WTC11 (cell line): ENCODE measurements around the gene CTPS2. TPM values are rescaled to one million over a fixed set of nuclear protein-coding genes. Genes with fewer than 3 reads are reported as not detected.
"Not testable (repeated sequence)": the region's sequence is repeated elsewhere in the genome, so short reads cannot be mapped to it uniquely, and the experiment has no call there.

Experiments used
- ATAC-seq: fragments of 200-7000 bp; cut with Tn5 transposase; 2 replicates; pipeline ENCODE4 v1.10.0; 2021; ENCODE audit warnings: mild to moderate bottlenecking, moderate library complexity
- Bru-seq: library from RNA; stranded (reverse); fragments of 400-500 nt; gene quantifications from one replicate; lab custom pipeline; 2021; lab: Mats Ljungman, UMichigan
- CTCF ChIA-PET: fragments of 300-600 bp; sonication (Branson Sonifier 250); formaldehyde crosslinking; loops from one replicate; lab custom pipeline; 2021; ENCODE audit warnings: antibody characterized with exemption; lab: Charles Lee
- POLR2A ChIA-PET: fragments of 350-600 bp; sonication (Branson Sonifier 250); formaldehyde crosslinking; loops from one replicate; lab custom pipeline; 2021; ENCODE audit warnings: antibody characterized with exemption; lab: Charles Lee
- DNase-seq: peaks from one replicate; pipeline ENCODE4 v3.0.0; 2021; ENCODE audit warnings: low spot score
- H3K27ac Mint-ChIP-seq: 2 replicates; pipeline ENCODE4 v1.8.0; 2021; ENCODE audit warnings: mixed read lengths
- H3K27me3 Mint-ChIP-seq: 2 replicates; pipeline ENCODE4 v1.8.0; 2021; ENCODE audit warnings: low read depth, mild to moderate bottlenecking, moderate library complexity, mixed read lengths
- H3K36me3 Mint-ChIP-seq: 2 replicates; pipeline ENCODE4 v1.8.0; 2021; ENCODE audit warnings: mixed read lengths
- H3K4me1 Mint-ChIP-seq: 2 replicates; pipeline ENCODE4 v1.8.0; 2022; ENCODE audit warnings: mixed read lengths
- H3K4me3 Mint-ChIP-seq: 2 replicates; pipeline ENCODE4 v1.8.0; 2021; ENCODE audit warnings: mild to moderate bottlenecking, moderate library complexity, mixed read lengths
- H3K9me3 Mint-ChIP-seq: 2 replicates; pipeline ENCODE4 v1.8.0; 2021; ENCODE audit warnings: mixed read lengths
- ARID4B ChIP-seq: sonication (generic); formaldehyde crosslinking; IDR thresholded peaks from 2 replicates; pipeline ENCODE4 v1.8.0; 2023; ENCODE audit warnings: missing genetic modification reagents, mild to moderate bottlenecking, borderline replicate concordance
- E2F1 ChIP-seq: sonication (generic); formaldehyde crosslinking; IDR thresholded peaks from 2 replicates; pipeline ENCODE4 v1.8.0; 2022; ENCODE audit warnings: mild to moderate bottlenecking, missing genetic modification reagents
- ETV6 ChIP-seq: sonication (generic); formaldehyde crosslinking; IDR thresholded peaks from 2 replicates; pipeline ENCODE4 v1.8.1; 2022; ENCODE audit warnings: mild to moderate bottlenecking, missing genetic modification reagents
- GRHL2 ChIP-seq: fragments of 250-450 bp; sonication (Bioruptor Pico); IDR thresholded peaks from 2 replicates; pipeline ENCODE4 v1.8.0; 2022; ENCODE audit warnings: mild to moderate bottlenecking, moderate library complexity; ENCODE audit not compliant: insufficient replicate concordance, severe bottlenecking
- MLX ChIP-seq: sonication (generic); formaldehyde crosslinking; IDR thresholded peaks from 2 replicates; pipeline ENCODE4 v1.8.1; 2023; ENCODE audit warnings: mild to moderate bottlenecking, missing genetic modification reagents, moderate library complexity
- NFYB ChIP-seq: sonication (generic); formaldehyde crosslinking; conservative IDR thresholded peaks from 2 replicates; pipeline ENCODE4 v1.8.0; 2022; ENCODE audit warnings: low read depth, missing genetic modification reagents
- SP1 ChIP-seq: sonication (generic); formaldehyde crosslinking; conservative IDR thresholded peaks from 2 replicates; pipeline ENCODE4 v1.8.1; 2022; ENCODE audit warnings: missing genetic modification reagents
- ZNF281 ChIP-seq: sonication (generic); formaldehyde crosslinking; IDR thresholded peaks from 2 replicates; pipeline ENCODE4 v1.8.0; 2023; ENCODE audit warnings: mild to moderate bottlenecking, missing genetic modification reagents
- long read RNA-seq, 3 experiments: library from RNA in 1 of 3; library from capped mRNA in 1 of 3; library from polyadenylated mRNA in 1 of 3; unstranded in 2 of 3; stranded (forward) in 1 of 3; transcript quantifications; one replicate each; pipeline ENCODE4 v2.0.0, GENCODE V29; 2021
- total RNA-seq: library from RNA; stranded (reverse); gene quantifications from 3 replicates; pipeline ENCODE4 v1.2.3, GENCODE V29; 2021
- TF ChIP-seq, protein P1 (sequence below): sonication (generic); formaldehyde crosslinking; IDR thresholded peaks from 2 replicates; pipeline ENCODE4 v1.8.0; 2022; ENCODE audit warnings: missing genetic modification reagents

CTPS2 gene
- total RNA-seq (23.2 to 27.6 TPM (median 27.4 TPM) in 3 replicates), Bru-seq, nascent RNA (percentile 71 among the genes with signal in this experiment)
- long read RNA-seq, experiment 1, full-length matches to known transcripts: 87 of 159 reads
- long read RNA-seq, experiment 1, partial matches to known transcripts: 16 of 159 reads
- long read RNA-seq, experiment 1, other reads (novel, unspliced or antisense): 56 of 159 reads
- long read RNA-seq, experiment 2, transcript CTPS2-202 (19 exons, 3,526 nt): major isoform, 9 of 47 reads
- long read RNA-seq, experiment 2, transcript CTPS2-205 (2 exons, 521 nt): minor isoform, 5 of 47 reads
- long read RNA-seq, experiment 2, partial matches to known transcripts: 16 of 47 reads
- long read RNA-seq, experiment 2, other reads (novel, unspliced or antisense): 13 of 47 reads
- long read RNA-seq, experiment 3, full-length matches to known transcripts: 14 of 29 reads
- long read RNA-seq, experiment 3, partial matches to known transcripts: 0 of 29 reads
- long read RNA-seq, experiment 3, other reads (novel, unspliced or antisense): 15 of 29 reads

GRCh38 chrX:16712548-16713155, at the start of gene CTPS2:
TSS of gene CTPS2 (minus strand) at chrX:16712669. CDS start at chrX:16702902, 9,767 bp downstream.
- Mint-ChIP-seq H3K4me1 (peaks cover 12% of the 10 kb centered on the region), H3K4me3 (peak within 1 kb of the TSS; percentile 82), H3K27me3 (no peaks in the 10 kb centered on the region; the same call in 1 of the 2 replicates), H3K36me3 (peaks cover 7% of the 10 kb centered on the region), H3K9me3 (no peaks in the 10 kb centered on the region), H3K27ac (peak within 1 kb of the TSS; percentile 89)
- DNase-seq (peak; percentile 46), ATAC-seq (peak; percentile 82)
- CTCF ChIA-PET: interaction anchor here (0.7 kb wide), 1 partner anchor 547 kb away, joined by 3 read pairs; no protein-coding TSS in a partner anchor
- TF ChIP-seq ZNF281 (CRISPR knock-in tag): no peak
- no peak for TF ChIP-seq NFYB (CRISPR knock-in tag)
- TF ChIP-seq, protein P1, sequence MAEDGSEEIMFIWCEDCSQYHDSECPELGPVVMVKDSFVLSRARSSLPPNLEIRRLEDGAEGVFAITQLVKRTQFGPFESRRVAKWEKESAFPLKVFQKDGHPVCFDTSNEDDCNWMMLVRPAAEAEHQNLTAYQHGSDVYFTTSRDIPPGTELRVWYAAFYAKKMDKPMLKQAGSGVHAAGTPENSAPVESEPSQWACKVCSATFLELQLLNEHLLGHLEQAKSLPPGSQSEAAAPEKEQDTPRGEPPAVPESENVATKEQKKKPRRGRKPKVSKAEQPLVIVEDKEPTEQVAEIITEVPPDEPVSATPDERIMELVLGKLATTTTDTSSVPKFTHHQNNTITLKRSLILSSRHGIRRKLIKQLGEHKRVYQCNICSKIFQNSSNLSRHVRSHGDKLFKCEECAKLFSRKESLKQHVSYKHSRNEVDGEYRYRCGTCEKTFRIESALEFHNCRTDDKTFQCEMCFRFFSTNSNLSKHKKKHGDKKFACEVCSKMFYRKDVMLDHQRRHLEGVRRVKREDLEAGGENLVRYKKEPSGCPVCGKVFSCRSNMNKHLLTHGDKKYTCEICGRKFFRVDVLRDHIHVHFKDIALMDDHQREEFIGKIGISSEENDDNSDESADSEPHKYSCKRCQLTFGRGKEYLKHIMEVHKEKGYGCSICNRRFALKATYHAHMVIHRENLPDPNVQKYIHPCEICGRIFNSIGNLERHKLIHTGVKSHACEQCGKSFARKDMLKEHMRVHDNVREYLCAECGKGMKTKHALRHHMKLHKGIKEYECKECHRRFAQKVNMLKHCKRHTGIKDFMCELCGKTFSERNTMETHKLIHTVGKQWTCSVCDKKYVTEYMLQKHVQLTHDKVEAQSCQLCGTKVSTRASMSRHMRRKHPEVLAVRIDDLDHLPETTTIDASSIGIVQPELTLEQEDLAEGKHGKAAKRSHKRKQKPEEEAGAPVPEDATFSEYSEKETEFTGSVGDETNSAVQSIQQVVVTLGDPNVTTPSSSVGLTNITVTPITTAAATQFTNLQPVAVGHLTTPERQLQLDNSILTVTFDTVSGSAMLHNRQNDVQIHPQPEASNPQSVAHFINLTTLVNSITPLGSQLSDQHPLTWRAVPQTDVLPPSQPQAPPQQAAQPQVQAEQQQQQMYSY: no peak
- TF ChIP-seq SP1: peak; percentile 23; the same call in 1 of the 2 replicates
- TF ChIP-seq MLX (CRISPR knock-in tag): no peak
- no peak for TF ChIP-seq GRHL2 (CRISPR knock-in tag)
- TF ChIP-seq ETV6 (CRISPR knock-in tag): 0 out of 2 replicates have a peak, but pooled peaks have one; percentile 3
- TF ChIP-seq ARID4B (CRISPR knock-in tag): no peak
- no peak for TF ChIP-seq E2F1
- POLR2A ChIA-PET: interaction anchor here (0.7 to 1.0 kb wide), 3 partner anchors 589 to 896 kb away, joined by 3 to 6 read pairs (median 4); partner anchors contain the start of gene GRPR

DNA sequence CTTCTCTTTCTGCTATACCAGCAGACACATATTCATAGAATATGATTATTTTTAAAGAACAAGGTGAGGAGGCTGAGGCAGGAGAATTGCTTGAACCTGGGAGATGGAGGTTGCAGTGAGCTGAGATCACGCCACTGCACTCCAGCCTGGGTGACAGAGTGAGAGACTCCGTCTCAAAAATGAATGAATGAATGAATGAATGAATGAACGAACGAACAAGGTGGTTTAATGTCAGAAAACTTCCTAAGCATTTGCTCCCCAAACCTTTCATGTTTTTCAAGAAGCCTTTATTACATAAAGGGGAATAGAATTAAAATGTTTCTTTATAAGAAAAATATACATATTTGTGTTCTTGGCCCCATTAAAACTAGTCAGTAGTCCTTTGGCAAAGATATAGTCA, 49.0 kb upstream of the CTPS2 start:
- POLR2A ChIA-PET, H3K4me1 Mint-ChIP-seq, H3K27me3 Mint-ChIP-seq, CTCF ChIA-PET, H3K4me3 Mint-ChIP-seq, H3K27ac Mint-ChIP-seq, ATAC-seq, DNase-seq, H3K9me3 Mint-ChIP-seq: not testable (repeated sequence)
- peaks cover 22% of the 10 kb centered on the region for H3K36me3 Mint-ChIP-seq
